ENCODE results near the gene DDX49. TPM values are rescaled to one million over a fixed set of nuclear protein-coding genes. Genes with fewer than 3 reads are reported as not detected.
A peak's percentile ranks its signal among the peaks of the same experiment; 100 is the strongest.
"Not testable (repeated sequence)": the region's sequence is repeated elsewhere in the genome, so short reads cannot be mapped to it uniquely, and the experiment has no call there.

DDX49 gene
- polyA plus RNA-seq, 1 donor from 2014 or later: 30.2 TPM

- peaks cover 12% of the 10 kb centered on the region for H3K27me3 Mint-ChIP-seq
- peaks cover 7% of the 10 kb centered on the region for H3K36me3 Mint-ChIP-seq
- no peaks in the 10 kb centered on the region for H3K9me3 Mint-ChIP-seq
- peaks cover 0 to 6% (median under 1%) of the 10 kb centered on the region in 3 donors for H3K4me1 Mint-ChIP-seq
- H3K27ac Mint-ChIP-seq: no peak overlapping the region
- no peak overlapping the region for H3K4me3 Mint-ChIP-seq
Measured at GRCh38 chr19:18901491-18901890, 18.0 kb upstream of the DDX49 start.

DNA sequence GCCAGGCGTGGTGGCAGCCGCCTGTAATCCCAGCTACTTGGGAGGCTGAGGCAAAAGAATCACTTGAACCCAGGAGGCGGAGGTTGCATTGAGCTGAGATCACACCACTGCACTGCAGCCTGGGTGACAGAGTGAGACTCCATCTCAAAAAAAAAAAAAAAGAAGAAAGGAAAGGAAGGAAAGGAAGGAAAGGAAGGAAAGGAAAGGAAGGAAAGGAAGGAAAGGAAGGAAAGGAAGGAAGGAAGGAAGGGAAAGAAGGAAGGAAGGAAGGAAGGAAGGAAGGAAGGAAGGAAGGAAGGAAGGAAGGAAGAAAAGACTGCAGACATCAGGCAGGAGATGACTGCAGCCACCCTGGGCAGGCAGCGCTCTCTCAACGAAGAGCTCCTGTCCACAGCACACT is 17.0 kb upstream of the DDX49 start:
- H3K4me3 Mint-ChIP-seq, H3K9me3 Mint-ChIP-seq, H3K27ac Mint-ChIP-seq, H3K4me1 Mint-ChIP-seq, H3K27me3 Mint-ChIP-seq, H3K36me3 Mint-ChIP-seq: not testable (repeated sequence)

DNA sequence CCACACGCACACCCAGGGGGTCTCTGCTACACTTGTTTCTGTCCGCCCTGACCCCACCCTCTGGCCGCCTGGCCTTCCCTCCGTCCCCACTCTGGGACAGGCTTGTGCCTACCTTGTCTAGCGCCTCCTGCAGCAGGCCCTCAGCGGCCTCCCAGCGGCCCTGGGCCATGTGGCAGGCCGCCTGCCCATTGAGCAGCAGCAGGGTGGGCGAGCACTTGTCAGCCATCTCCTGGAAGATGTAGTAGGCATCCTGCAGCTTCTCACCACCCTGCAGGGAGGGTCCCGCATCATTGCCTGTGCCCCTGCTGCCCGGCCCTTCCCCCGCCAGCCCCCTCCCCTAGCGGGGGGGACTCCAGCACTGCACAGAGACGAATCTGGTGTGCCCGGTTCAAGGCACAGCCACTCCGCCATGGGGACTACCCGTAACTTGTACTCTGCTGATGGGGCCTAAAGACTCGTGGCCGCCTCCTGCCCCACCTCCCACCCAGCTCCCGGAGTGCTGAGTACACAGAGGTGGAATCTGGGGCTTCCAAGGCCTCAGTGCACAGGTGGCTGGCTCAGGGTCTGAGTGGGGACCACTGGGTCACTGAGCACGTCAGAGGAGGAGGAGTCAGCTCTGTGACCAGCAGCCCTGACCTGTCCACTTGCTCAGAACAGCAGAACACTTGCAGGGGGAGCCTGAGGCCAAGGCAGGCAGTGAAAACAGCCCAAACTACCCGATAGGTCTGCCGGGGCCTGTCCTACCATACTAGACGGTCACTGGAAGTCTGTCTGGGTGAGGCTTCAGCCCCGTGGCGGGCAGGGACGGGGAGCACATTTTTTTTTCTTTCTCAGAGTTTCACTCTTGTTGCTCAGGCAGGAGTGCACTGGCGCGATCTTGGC is 16.1 kb upstream of the DDX49 start:
- Mint-ChIP-seq H3K36me3 (peaks cover 7% of the 10 kb centered on the region), H3K27ac (no peak overlapping the region)

GRCh38 chr19:18904334-18905057 is 15.0 kb upstream of the DDX49 start:
- Mint-ChIP-seq H3K36me3 (peaks cover 7% of the 10 kb centered on the region), H3K27ac (no peak overlapping the region), H3K4me1 (peaks cover 0 to 4% (median 0%) of the 10 kb centered on the region in 3 donors), H3K4me3 (no peak overlapping the region), H3K9me3 (no peaks in the 10 kb centered on the region), H3K27me3 (no peaks in the 10 kb centered on the region)

More for the DNA sequence above, 16.1 kb upstream of the DDX49 start:
- Mint-ChIP-seq H3K4me1 (peaks cover 0 to 4% (median 0%) of the 10 kb centered on the region in 3 donors), H3K27me3 (no peaks in the 10 kb centered on the region), H3K9me3 (no peaks in the 10 kb centered on the region), H3K4me3 (no peak overlapping the region)

- Mint-ChIP-seq H3K36me3 (peaks cover 6% of the 10 kb centered on the region), H3K27me3 (no peaks in the 10 kb centered on the region), H3K4me1 (peaks cover 0 to 4% (median 0%) of the 10 kb centered on the region in 3 donors), H3K4me3 (no peak overlapping the region), H3K9me3 (no peaks in the 10 kb centered on the region), H3K27ac (peak overlapping the region in 1 of 3 donors; percentile 14)
Measured at GRCh38 chr19:18905058-18905456, 14.5 kb upstream of the DDX49 start.

DNA sequence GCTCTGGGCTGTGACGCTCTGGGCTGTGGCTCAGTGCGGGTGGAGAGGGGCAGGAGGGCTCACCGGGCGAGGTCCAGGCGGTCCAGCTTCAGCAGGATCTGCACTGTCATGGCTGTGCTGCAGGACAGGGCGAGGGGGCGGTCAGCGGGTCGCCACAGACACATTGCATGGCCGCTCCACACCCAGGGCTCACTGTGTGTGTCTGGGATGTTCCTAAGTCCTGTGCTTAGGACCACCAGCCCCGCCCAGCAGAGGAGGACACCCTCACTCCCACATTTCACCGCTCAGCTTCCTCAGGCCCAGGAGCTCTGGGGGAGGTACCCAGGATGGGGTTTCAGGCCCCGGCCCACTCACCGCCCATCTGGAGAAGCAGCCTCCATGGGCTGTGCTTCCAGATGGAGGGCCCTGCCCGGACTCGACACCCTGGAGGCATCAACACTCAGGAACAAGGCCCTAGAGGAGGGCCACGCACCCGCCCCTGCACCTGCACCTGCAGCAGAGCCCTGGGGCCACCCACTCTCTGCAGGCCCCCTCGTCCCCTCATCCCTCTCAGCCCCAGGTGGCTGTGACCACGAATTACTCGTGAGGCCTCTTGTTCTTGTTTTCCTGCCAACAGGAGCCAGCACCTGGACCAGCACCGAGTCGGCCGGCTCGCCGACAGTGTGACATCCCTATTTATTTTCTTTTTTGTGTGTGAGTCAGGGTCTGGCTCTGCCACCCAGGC is 13.8 kb upstream of the DDX49 start:
- H3K36me3 Mint-ChIP-seq: peaks cover 5% of the 10 kb centered on the region
- no peak overlapping the region for H3K4me3 Mint-ChIP-seq
- peaks cover 0 to 4% (median 0%) of the 10 kb centered on the region in 3 donors for H3K4me1 Mint-ChIP-seq
- H3K9me3 Mint-ChIP-seq: no peaks in the 10 kb centered on the region
- peak overlapping the region in 1 of 3 donors; percentile 14 for H3K27ac Mint-ChIP-seq
- H3K27me3 Mint-ChIP-seq: no peaks in the 10 kb centered on the region

GRCh38 chr19:18906605-18907519 is 12.7 kb upstream of the DDX49 start:
- Mint-ChIP-seq H3K27me3 (no peaks in the 10 kb centered on the region), H3K36me3 (peaks cover 2% of the 10 kb centered on the region), H3K9me3 (no peaks in the 10 kb centered on the region), H3K4me1 (peaks cover 0 to 2% (median 0%) of the 10 kb centered on the region in 3 donors), H3K27ac (no peak overlapping the region), H3K4me3 (no peak overlapping the region)

GRCh38 chr19:18908917-18909619 is 10.4 kb upstream of the DDX49 start:
- peak overlapping the region in 1 of 3 donors; percentile 81 for H3K27ac Mint-ChIP-seq
- H3K36me3 Mint-ChIP-seq: peaks cover 3% of the 10 kb centered on the region

DNA sequence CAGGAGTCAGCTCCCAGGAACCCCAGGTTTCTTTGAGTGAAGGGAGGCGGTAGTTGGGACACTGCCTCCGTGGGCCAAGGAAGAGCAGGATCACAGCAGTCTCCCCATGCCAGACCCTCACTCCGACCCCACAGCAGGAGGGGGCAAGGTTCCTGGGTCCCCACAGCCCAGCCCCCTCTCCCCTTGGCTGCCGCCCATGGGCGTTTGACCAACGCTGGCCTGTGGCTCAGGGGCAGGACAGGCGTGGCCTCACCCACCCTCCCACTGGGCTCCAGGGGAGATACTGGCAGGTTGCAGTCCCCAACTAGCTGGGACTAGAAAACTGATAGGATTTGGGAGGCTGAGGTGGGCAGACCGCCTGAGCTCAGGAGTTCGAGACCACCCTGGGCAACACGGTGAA is 9.5 kb upstream of the DDX49 start:
- no peaks in the 10 kb centered on the region for H3K27me3 Mint-ChIP-seq
- H3K36me3 Mint-ChIP-seq: peaks cover 3% of the 10 kb centered on the region
- no peaks in the 10 kb centered on the region for H3K9me3 Mint-ChIP-seq
- no peak overlapping the region for H3K27ac Mint-ChIP-seq
- H3K4me1 Mint-ChIP-seq: peaks cover 0 to 6% (median 4%) of the 10 kb centered on the region in 3 donors
- no peak overlapping the region for H3K4me3 Mint-ChIP-seq

More at GRCh38 chr19:18908917-18909619, 10.4 kb upstream of the DDX49 start:
- H3K27me3 Mint-ChIP-seq: no peaks in the 10 kb centered on the region
- no peaks in the 10 kb centered on the region for H3K9me3 Mint-ChIP-seq
- peaks cover 0 to 6% (median 3%) of the 10 kb centered on the region in 3 donors for H3K4me1 Mint-ChIP-seq
- H3K4me3 Mint-ChIP-seq: no peak overlapping the region

GRCh38 chr19:18910801-18911436 is 8.6 kb upstream of the DDX49 start:
- Mint-ChIP-seq H3K27ac (no peak overlapping the region), H3K27me3 (no peaks in the 10 kb centered on the region), H3K9me3 (no peaks in the 10 kb centered on the region), H3K4me3 (no peak overlapping the region), H3K36me3 (peaks cover 5% of the 10 kb centered on the region), H3K4me1 (peaks cover 4 to 11% (median 8%) of the 10 kb centered on the region in 3 donors)

DNA sequence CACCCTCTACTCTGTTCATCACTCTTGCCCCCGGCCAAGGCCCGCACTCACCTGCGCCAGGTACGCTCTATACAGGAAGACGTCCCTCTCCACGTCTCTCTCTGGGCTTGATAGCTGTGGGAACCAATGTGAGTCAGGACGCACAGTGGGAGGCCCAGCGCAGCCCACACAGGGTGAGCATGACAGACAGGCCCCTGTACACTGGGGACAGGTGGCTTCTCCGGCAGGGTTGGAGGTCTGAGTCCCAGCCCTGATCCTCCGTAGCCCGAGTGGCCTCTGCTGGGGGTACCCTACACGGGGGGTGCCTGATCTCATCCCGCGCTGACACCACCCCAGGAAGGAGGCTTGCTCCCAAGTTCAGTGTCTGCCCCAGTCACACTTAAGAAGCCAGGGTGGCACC is 6.6 kb upstream of the DDX49 start:
- peaks cover 4 to 16% (median 13%) of the 10 kb centered on the region in 3 donors for H3K4me1 Mint-ChIP-seq
- H3K27ac Mint-ChIP-seq: peak overlapping the region in 1 of 3 donors; percentile 68
- H3K36me3 Mint-ChIP-seq: peaks cover 5% of the 10 kb centered on the region
- no peaks in the 10 kb centered on the region for H3K27me3 Mint-ChIP-seq
- H3K4me3 Mint-ChIP-seq: peak overlapping the region in 1 of 4 donors; percentile 47
- no peaks in the 10 kb centered on the region for H3K9me3 Mint-ChIP-seq

DNA sequence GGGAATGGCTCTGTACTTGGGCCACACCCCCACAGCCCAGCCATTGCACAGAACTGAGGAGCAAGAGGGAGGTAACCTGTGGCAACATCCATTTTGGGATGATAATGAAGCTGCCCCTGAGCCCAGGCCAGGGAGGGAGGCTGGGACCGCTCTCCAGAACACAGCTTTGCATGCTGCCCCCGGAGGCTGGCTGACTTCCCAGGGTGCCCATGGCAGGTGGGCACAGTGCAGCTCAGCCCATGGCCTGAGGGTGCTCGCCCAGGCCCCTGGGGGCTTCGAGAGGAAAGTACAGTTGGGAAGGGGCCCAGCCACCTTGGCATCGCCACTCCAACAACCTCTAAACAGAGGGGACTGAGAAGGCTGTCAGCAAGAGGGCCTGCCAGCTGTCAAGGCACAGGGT is 6.0 kb upstream of the DDX49 start:
- Mint-ChIP-seq H3K4me1 (peaks cover 4 to 20% (median 17%) of the 10 kb centered on the region in 3 donors), H3K27ac (peak overlapping the region in 1 of 3 donors; percentile 23), H3K9me3 (no peaks in the 10 kb centered on the region), H3K4me3 (no peak overlapping the region), H3K36me3 (peaks cover 5% of the 10 kb centered on the region), H3K27me3 (no peaks in the 10 kb centered on the region)

- H3K4me3 Mint-ChIP-seq: peak overlapping the region; percentile 8 to 86 (median 66)
- no peaks in the 10 kb centered on the region for H3K9me3 Mint-ChIP-seq
- peak overlapping the region in 1 of 3 donors; percentile 36 for H3K27ac Mint-ChIP-seq
- no peaks in the 10 kb centered on the region for H3K27me3 Mint-ChIP-seq
- H3K4me1 Mint-ChIP-seq: peaks cover 4 to 33% (median 26%) of the 10 kb centered on the region in 3 donors
- H3K36me3 Mint-ChIP-seq: peaks cover 5% of the 10 kb centered on the region
Measured at GRCh38 chr19:18915639-18916038, 3.9 kb upstream of the DDX49 start.
